Measurements from ENCODE around the gene RTEL1.

The RTEL1 gene

DNA sequence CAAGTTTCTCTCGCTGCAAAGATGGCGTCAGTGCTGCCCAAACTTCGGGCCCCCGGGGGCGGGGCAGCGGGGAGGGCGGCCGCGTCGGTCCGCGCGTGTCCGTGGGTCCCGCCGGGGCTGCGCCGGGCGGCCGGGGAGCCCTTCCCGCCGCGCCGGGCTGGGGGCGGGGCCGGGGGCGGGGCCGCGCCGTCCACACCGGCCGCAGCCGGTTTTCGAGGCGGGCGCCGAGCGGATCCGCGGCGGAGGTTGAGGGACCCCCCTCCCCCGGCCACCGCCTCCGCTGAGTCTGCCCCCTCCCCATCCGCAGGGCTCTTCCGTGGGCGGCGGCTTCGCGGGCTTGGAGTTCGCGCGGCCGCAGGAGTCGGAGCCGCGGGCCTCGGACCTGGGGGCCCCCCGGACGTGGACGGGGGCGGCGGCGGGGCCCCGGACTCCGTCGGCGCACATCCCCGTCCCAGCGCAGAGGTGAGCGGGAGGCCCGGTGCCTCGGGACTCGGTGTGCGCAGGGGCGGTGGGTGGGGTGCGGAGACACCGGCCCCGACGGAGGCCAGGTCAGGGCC, 82.0 kb downstream of the RTEL1 start:
- H3K36me3 ChIP-seq (ENCODE audit: insufficient read depth, low read depth, low read length): peaks cover 23% of the 10 kb centered on the region
- no peaks in the 10 kb centered on the region for H3K9me3 ChIP-seq (ENCODE audit: insufficient read depth, low read depth, low read length)
- no peak overlapping the region for H3K27ac ChIP-seq (ENCODE audit: low read length)
- no peaks in the 10 kb centered on the region; the same call in 1 of the 2 replicates for H3K27me3 ChIP-seq (ENCODE audit: insufficient read depth, low read length)
- H3K4me3 ChIP-seq (ENCODE audit: low read length): peak overlapping the region; percentile 76
- H3K4me1 ChIP-seq (ENCODE audit: insufficient read depth, low read length): no peaks in the 10 kb centered on the region
- H3K9ac ChIP-seq (ENCODE audit: low read depth, low read length): peak overlapping the region; percentile 76; the same call in 1 of the 2 replicates

DNA sequence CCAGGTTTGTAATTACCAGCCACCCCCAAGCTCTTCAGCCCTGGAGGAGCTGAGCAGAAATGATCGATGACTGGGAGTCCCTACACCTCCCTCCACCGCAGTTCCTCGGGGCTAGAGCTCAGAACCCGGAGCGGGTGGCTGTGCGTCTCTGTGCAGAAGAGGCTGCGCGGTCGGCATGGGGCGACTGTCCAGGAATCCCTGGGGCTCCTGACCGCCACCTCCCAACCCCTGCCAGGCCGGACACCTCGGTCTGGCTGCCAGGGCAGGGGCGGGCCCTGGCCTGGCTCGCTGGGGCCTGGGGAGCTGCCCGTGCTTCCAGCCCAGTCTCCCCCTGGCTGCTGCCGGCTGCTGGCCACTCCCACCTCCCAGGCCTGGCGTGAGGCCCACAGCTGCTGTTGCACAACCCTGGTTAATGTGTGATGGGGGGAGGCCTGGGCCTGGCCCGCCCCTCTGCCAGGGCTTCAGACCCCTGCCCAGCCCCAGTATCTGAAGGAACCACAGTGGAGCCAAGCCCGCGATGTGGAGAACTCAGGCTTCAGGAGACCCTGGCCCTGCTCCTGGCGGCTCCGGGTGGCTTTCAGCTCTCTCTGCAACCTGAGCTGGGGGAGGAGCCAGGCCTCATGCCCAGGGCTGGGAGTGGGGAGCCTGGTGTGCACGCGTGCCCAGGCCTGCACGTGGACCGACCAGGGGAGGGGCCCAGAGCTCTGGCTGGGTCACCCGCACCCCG, 82.7 kb downstream of the RTEL1 start:
- Histone ChIP-seq H3K4me3 (ENCODE audit: low read length) (peak overlapping the region; percentile 76), H3K27me3 (ENCODE audit: insufficient read depth, low read length) (no peaks in the 10 kb centered on the region; the same call in 1 of the 2 replicates), H3K36me3 (ENCODE audit: insufficient read depth, low read depth, low read length) (peaks cover 16% of the 10 kb centered on the region), H3K9ac (ENCODE audit: low read depth, low read length) (peak overlapping the region; percentile 76; the same call in 1 of the 2 replicates), H3K4me1 (ENCODE audit: insufficient read depth, low read length) (no peaks in the 10 kb centered on the region), H3K9me3 (ENCODE audit: insufficient read depth, low read depth, low read length) (no peaks in the 10 kb centered on the region), H3K27ac (ENCODE audit: low read length) (no peak overlapping the region)

DNA sequence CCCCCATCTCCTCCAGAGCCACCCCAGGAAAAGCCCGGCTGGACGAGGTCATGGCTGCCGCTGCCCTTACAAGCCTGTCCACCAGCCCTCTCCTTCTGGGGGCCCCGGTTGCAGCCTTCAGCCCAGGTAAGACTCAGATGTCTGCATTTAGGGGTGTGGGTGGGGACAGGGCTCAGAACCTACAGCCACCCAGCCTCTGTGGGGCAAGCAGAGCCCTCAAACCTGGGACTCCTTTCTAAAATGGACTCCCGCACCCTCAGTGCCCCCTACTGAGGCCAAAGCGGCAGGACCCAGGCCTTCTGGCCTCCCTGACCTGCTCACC, 83.2 kb downstream of the RTEL1 start:
- Histone ChIP-seq H3K4me3 (ENCODE audit: low read length) (peak overlapping the region; percentile 76), H3K36me3 (ENCODE audit: insufficient read depth, low read depth, low read length) (peaks cover 14% of the 10 kb centered on the region; the same call in 1 of the 2 replicates), H3K27me3 (ENCODE audit: insufficient read depth, low read length) (no peaks in the 10 kb centered on the region; the same call in 1 of the 2 replicates), H3K9me3 (ENCODE audit: insufficient read depth, low read depth, low read length) (no peaks in the 10 kb centered on the region), H3K9ac (ENCODE audit: low read depth, low read length) (peak overlapping the region; percentile 76), H3K27ac (ENCODE audit: low read length) (no peak overlapping the region), H3K4me1 (ENCODE audit: insufficient read depth, low read length) (no peaks in the 10 kb centered on the region)

DNA sequence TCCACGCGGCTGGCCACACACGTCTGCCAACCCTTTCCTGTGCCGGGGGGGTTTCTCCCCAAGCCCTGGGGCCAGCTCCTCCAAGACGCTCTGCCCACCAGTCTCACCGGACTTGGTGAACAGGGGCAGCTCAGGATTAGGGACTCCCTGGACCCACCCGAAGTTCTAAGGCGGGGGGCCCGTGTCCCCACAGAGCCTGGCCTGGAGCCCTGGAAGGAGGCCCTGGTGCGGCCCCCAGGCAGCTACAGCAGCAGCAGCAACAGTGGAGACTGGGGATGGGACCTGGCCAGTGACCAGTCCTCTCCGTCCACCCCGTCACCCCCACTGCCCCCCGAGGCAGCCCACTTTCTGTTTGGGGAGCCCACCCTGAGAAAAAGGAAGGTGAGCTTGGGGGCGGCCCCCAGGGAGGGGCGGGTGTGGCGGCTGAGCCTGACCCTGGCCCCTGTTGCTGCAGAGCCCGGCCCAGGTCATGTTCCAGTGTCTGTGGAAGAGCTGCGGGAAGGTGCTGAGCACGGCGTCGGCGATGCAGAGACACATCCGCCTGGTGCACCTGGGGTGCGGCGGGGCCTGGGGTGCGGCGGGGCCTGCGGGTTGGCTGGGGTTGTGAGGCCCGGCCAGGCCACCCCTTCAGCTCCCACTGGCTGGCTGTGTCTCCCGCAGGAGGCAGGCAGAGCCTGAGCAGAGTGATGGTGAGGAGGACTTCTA, 83.7 kb downstream of the RTEL1 start:
- no peak overlapping the region for H3K27ac ChIP-seq (ENCODE audit: low read length)
- no peaks in the 10 kb centered on the region; the same call in 1 of the 2 replicates for H3K27me3 ChIP-seq (ENCODE audit: insufficient read depth, low read length)
- no peaks in the 10 kb centered on the region for H3K4me1 ChIP-seq (ENCODE audit: insufficient read depth, low read length)
- no peak overlapping the region; the same call in 1 of the 2 replicates for H3K4me3 ChIP-seq (ENCODE audit: low read length)
- peak overlapping the region; percentile 76 for H3K9ac ChIP-seq (ENCODE audit: low read depth, low read length)
- H3K36me3 ChIP-seq (ENCODE audit: insufficient read depth, low read depth, low read length): peaks cover 14% of the 10 kb centered on the region; the same call in 1 of the 2 replicates
- H3K9me3 ChIP-seq (ENCODE audit: insufficient read depth, low read depth, low read length): no peaks in the 10 kb centered on the region

DNA sequence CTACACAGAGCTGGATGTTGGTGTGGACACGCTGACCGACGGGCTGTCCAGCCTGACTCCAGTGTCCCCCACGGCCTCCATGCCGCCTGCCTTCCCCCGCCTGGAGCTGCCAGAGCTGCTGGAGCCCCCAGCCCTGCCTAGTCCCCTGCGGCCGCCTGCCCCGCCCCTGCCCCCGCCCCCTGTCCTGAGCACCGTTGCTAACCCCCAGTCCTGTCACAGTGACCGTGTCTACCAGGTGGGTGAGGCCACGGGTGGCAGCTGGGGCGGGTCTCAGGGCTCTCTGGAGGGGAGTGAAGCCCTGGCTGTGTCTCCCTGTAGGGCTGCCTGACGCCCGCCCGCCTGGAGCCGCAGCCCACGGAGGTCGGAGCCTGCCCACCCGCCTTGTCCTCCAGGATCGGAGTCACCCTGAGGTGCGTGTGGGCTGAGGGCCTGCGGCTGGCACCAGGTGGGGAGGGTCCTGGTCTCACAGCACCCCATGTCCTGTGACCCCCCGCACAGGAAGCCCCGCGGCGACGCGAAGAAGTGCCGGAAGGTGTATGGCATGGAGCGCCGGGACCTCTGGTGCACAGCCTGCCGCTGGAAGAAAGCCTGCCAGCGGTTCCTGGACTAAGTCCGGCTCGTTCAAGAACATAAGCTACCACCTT, 84.4 kb downstream of the RTEL1 start:
- H3K27ac ChIP-seq (ENCODE audit: low read length): no peak overlapping the region
- no peak overlapping the region for H3K4me3 ChIP-seq (ENCODE audit: low read length)
- H3K36me3 ChIP-seq (ENCODE audit: insufficient read depth, low read depth, low read length): peaks cover 14% of the 10 kb centered on the region; the same call in 1 of the 2 replicates
- no peaks in the 10 kb centered on the region; the same call in 1 of the 2 replicates for H3K27me3 ChIP-seq (ENCODE audit: insufficient read depth, low read length)
- no peak overlapping the region for H3K9ac ChIP-seq (ENCODE audit: low read depth, low read length)
- H3K4me1 ChIP-seq (ENCODE audit: insufficient read depth, low read length): no peaks in the 10 kb centered on the region
- no peaks in the 10 kb centered on the region for H3K9me3 ChIP-seq (ENCODE audit: insufficient read depth, low read depth, low read length)

DNA sequence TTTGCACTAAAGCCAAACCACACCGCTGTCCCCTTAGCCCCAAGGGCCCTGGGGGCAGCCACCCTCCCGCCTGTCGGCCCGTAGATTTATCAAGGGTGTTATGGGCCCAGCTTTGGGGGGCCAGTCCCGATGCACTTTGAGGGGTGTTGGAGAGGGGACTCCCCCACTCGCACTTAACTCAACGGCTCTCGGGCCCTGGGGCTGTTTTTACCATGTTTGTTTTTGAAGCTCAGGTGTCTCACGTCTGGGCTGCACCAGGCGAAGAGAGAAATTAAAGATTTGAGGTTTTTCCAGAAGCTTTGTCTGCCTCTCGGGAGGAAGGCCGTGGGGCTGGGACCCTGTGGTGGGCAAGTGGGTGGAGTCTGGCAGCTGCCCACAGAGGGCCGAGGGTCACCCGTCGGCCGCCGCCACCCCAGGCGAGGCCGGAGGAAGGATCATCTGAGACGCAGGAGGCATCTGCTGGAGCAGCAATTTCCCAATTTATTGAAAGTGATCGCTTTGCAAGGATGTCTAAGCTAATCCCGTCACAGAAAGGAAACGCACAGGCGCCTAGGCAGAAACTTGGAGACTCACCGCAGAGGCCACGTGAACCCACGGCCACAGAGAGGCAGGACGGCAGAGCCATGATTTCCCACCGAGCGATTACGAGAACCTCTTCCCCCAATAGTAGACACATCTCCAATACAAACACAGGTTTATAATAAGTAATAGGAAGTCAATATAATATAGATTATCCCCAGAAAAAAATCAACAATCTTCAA, 85.3 kb downstream of the RTEL1 start:
- H3K27ac ChIP-seq (ENCODE audit: low read length): no peak overlapping the region
- peaks cover 14% of the 10 kb centered on the region; the same call in 1 of the 2 replicates for H3K36me3 ChIP-seq (ENCODE audit: insufficient read depth, low read depth, low read length)
- no peak overlapping the region for H3K9ac ChIP-seq (ENCODE audit: low read depth, low read length)
- H3K4me1 ChIP-seq (ENCODE audit: insufficient read depth, low read length): no peaks in the 10 kb centered on the region
- no peaks in the 10 kb centered on the region for H3K9me3 ChIP-seq (ENCODE audit: insufficient read depth, low read depth, low read length)
- H3K27me3 ChIP-seq (ENCODE audit: insufficient read depth, low read length): no peaks in the 10 kb centered on the region; the same call in 1 of the 2 replicates
- no peak overlapping the region for H3K4me3 ChIP-seq (ENCODE audit: low read length)

DNA sequence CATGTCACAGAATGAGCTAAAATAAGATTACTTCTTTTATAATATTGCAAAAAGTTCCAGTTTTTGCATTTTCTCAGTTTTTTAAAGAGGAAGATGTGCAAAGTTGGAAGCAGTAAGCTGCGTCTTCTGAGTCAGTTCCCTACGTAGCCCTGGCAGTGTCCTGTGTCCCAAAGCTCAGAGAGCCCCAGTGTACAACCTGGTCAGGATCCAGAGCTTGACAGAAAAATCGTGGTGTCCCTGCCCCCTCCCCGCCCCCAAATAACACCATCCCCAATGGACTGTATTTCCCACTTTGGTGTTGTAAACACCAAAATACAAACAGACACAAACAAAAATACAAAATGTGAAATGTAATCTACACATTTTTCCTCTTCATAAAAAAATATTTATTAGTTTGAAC, 86.0 kb downstream of the RTEL1 start:
- H3K27ac ChIP-seq (ENCODE audit: low read length): no peak overlapping the region
- no peak overlapping the region for H3K9ac ChIP-seq (ENCODE audit: low read depth, low read length)
- H3K4me1 ChIP-seq (ENCODE audit: insufficient read depth, low read length): no peaks in the 10 kb centered on the region
- no peaks in the 10 kb centered on the region for H3K27me3 ChIP-seq (ENCODE audit: insufficient read depth, low read length)
- no peaks in the 10 kb centered on the region for H3K9me3 ChIP-seq (ENCODE audit: insufficient read depth, low read depth, low read length)
- H3K4me3 ChIP-seq (ENCODE audit: low read length): no peak overlapping the region
- H3K36me3 ChIP-seq (ENCODE audit: insufficient read depth, low read depth, low read length): peaks cover 14% of the 10 kb centered on the region; the same call in 1 of the 2 replicates

DNA sequence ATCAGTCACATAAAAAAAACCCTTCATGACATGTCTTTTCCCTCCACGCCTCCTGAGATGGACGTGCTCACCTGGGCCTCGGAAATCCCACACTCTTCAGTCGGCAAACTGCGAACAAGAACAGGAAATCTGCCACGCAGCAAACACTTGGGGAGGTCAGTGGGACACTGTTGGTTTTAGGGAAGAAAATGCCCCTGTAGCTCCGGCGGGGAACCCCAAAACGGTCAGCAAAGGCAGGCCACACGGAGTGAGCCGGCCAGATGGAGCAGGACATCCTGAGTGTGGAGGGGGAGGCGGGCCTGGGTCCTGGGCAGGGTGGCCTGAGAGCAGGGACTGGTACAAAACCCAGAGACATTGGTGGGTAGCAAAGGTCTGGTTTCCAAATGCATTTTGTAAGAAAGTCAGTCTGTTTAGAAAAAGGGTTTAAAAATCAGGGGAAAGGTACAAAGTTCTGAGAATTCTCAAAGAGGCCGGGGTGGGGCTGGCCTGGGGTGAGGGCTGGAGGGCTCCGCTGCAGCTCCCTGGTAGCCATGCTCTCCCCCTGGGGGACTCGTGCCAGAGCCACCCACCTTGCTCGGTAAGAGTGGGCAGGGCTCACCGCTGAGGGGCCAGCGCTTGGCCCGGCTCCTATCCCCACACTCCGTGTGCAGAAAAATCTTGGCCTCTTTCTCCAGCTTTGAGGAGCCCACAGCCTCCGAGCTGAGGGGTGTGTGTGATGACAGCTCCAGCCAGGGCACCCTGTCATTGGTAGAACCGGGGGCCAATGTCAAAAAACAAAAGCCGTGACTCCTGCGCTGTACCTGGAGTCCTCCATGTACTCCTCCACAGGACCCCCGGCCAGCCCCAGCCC, 86.7 kb downstream of the RTEL1 start:
- H3K4me3 ChIP-seq (ENCODE audit: low read length): no peak overlapping the region
- peaks cover 14% of the 10 kb centered on the region; the same call in 1 of the 2 replicates for H3K36me3 ChIP-seq (ENCODE audit: insufficient read depth, low read depth, low read length)
- H3K27ac ChIP-seq (ENCODE audit: low read length): no peak overlapping the region
- H3K9me3 ChIP-seq (ENCODE audit: insufficient read depth, low read depth, low read length): no peaks in the 10 kb centered on the region
- no peaks in the 10 kb centered on the region for H3K4me1 ChIP-seq (ENCODE audit: insufficient read depth, low read length)
- no peak overlapping the region for H3K9ac ChIP-seq (ENCODE audit: low read depth, low read length)
- no peaks in the 10 kb centered on the region for H3K27me3 ChIP-seq (ENCODE audit: insufficient read depth, low read length)

DNA sequence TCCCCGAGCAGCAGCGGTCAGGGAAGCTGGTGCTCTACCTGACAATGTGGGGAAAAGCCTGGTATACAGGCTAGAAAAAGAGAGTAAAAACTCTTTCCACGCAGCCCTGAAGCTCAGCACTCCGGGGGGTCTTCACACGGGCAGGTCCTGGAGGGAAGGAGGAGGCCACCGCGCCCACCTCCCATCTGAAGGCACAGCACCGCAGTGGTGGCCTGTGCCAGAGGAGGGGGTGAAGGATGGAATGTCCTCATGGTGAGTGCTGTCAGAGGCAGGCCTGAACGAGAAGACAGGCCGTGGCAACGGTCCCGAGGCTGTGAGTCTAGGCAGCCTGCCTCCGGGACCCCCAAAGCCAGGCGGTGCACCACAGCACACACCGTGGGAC, 87.3 kb downstream of the RTEL1 start:
- H3K4me3 ChIP-seq (ENCODE audit: low read length): no peak overlapping the region
- peaks cover 14% of the 10 kb centered on the region; the same call in 1 of the 2 replicates for H3K36me3 ChIP-seq (ENCODE audit: insufficient read depth, low read depth, low read length)
- H3K9ac ChIP-seq (ENCODE audit: low read depth, low read length): no peak overlapping the region
- H3K9me3 ChIP-seq (ENCODE audit: insufficient read depth, low read depth, low read length): no peaks in the 10 kb centered on the region
- H3K27me3 ChIP-seq (ENCODE audit: insufficient read depth, low read length): no peaks in the 10 kb centered on the region
- no peaks in the 10 kb centered on the region for H3K4me1 ChIP-seq (ENCODE audit: insufficient read depth, low read length)
- H3K27ac ChIP-seq (ENCODE audit: low read length): no peak overlapping the region

All from iPS-20b (cell line).